ENCODE measurements around the gene CAND1.

CAND1 gene

DNA sequence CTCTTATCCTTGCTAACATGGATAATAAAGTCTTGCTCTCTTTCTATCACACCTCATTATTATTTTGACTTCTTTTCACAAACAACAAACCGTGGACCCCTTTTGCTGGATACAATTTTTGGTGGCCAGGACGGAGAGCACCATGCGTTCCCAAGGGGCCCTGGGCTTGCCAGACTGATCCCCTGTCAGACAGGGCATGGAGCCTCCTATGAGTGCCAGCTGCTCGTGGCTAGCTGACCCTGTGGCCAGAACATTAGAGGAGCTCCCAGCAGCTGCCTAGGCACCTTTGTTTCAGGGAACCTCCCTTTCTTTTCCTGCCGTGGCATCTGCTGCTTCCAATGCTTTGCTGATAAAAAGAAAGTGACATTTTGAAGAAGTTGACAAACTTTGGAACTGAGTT is 12.5 kb upstream of the CAND1 start:
- Histone ChIP-seq H2AFZ (ENCODE audit: low read depth, low read length, severe bottlenecking) (no peak overlapping the region), H3F3A (ENCODE audit: insufficient read depth) (no peaks in the 10 kb centered on the region), H3K9ac (ENCODE audit: low read length) (no peak overlapping the region), H3K9me2 (replicated peaks; ENCODE audit: insufficient read depth, low read length) (no peaks in the 10 kb centered on the region), H3K27ac (ENCODE audit: low read depth, low read length) (no peak overlapping the region), H3K9me3 (ENCODE audit: insufficient read depth, low read length) (no peaks in the 10 kb centered on the region), H3K79me2 (ENCODE audit: insufficient read depth, low read length) (no peaks in the 10 kb centered on the region), H3K27me3 (ENCODE audit: low read length) (no peaks in the 10 kb centered on the region), H3K4me2 (ENCODE audit: low read depth, low read length, poor library complexity, severe bottlenecking) (no peak overlapping the region), H4K20me1 (ENCODE audit: low read depth, low read length) (no peaks in the 10 kb centered on the region), H3K4me3 (ENCODE audit: insufficient read depth, low read length, poor library complexity, severe bottlenecking) (no peak overlapping the region), H3K36me3 (ENCODE audit: low read length) (no peaks in the 10 kb centered on the region)
- TF ChIP-seq, protein P1, sequence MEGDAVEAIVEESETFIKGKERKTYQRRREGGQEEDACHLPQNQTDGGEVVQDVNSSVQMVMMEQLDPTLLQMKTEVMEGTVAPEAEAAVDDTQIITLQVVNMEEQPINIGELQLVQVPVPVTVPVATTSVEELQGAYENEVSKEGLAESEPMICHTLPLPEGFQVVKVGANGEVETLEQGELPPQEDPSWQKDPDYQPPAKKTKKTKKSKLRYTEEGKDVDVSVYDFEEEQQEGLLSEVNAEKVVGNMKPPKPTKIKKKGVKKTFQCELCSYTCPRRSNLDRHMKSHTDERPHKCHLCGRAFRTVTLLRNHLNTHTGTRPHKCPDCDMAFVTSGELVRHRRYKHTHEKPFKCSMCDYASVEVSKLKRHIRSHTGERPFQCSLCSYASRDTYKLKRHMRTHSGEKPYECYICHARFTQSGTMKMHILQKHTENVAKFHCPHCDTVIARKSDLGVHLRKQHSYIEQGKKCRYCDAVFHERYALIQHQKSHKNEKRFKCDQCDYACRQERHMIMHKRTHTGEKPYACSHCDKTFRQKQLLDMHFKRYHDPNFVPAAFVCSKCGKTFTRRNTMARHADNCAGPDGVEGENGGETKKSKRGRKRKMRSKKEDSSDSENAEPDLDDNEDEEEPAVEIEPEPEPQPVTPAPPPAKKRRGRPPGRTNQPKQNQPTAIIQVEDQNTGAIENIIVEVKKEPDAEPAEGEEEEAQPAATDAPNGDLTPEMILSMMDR (IDR thresholded peaks at IDR 0.05; ENCODE audit: insufficient read depth, low read length, poor library complexity, severe bottlenecking): no peak
- TF ChIP-seq EZH2phosphoT487 (conservative IDR thresholded peaks at IDR 0.05; ENCODE audit: low read length): no peak

DNA sequence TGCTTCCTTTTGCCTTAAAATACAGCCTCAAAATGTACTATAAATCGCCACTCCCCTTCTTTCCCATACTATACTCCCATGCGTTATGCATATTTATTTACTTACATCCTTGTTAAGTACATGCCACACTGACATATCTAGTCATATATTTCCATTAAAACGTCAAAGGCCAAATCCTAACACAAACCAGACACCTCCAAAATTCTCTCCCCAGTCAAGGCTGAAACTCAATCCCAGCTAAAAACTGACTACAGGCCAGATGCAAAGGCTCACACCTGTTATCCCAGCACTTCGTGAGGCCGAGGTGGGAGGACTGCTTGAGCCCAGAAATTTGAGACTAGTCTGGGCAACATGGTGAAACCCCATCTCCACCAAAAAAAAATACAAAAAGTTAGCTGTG is 5.7 kb upstream of the CAND1 start:
- H3K27me3 ChIP-seq (ENCODE audit: low read length): no peaks in the 10 kb centered on the region
- no peaks in the 10 kb centered on the region for H3F3A ChIP-seq (ENCODE audit: insufficient read depth)
- H3K4me3 ChIP-seq (ENCODE audit: insufficient read depth, low read length, poor library complexity, severe bottlenecking): no peak overlapping the region
- H3K9me2 ChIP-seq (replicated peaks; ENCODE audit: insufficient read depth, low read length): no peaks in the 10 kb centered on the region
- no peak for TF ChIP-seq EZH2phosphoT487 (conservative IDR thresholded peaks at IDR 0.05; ENCODE audit: low read length)
- TF ChIP-seq, protein P1 (IDR thresholded peaks at IDR 0.05; ENCODE audit: insufficient read depth, low read length, poor library complexity, severe bottlenecking): no peak
- no peak overlapping the region for H2AFZ ChIP-seq (ENCODE audit: low read depth, low read length, severe bottlenecking)
- H3K4me2 ChIP-seq (ENCODE audit: low read depth, low read length, poor library complexity, severe bottlenecking): no peak overlapping the region
- 0 out of 2 replicates have a peak, but pooled peaks cover 2% of the 10 kb centered on the region for H3K36me3 ChIP-seq (ENCODE audit: low read length)
- no peak overlapping the region for H3K27ac ChIP-seq (ENCODE audit: low read depth, low read length)
- no peaks in the 10 kb centered on the region for H3K79me2 ChIP-seq (ENCODE audit: insufficient read depth, low read length)
- H3K9ac ChIP-seq (ENCODE audit: low read length): no peak overlapping the region
- H3K9me3 ChIP-seq (ENCODE audit: insufficient read depth, low read length): no peaks in the 10 kb centered on the region
- no peaks in the 10 kb centered on the region for H4K20me1 ChIP-seq (ENCODE audit: low read depth, low read length)

DNA sequence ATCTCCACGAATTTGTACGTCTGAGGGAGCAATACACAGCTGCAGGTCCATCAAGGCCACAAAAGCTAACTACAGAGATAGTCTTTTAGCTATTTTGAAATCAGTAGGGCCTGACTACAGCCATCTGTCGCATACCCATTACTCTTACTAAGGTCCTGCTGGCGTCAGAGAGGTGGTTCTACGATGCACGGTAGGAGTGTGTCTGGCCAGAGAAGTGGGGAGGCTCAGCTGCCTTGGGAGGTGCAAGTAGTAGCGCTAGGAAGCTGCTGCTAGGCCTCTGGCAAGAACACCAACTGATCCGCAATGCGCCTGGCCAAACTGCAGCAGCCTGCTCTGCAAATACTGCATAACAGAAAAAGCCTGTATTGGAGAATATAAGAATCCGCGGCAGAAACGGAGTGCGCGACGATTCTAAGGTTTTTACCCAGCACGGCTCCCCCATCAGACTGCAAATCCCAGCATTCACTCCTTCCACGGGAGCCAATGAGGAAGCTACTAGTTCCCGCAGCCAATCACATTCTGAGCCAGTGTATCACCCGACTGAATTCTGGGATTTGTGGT is 743 bp upstream of the CAND1 start:
- H3F3A ChIP-seq (ENCODE audit: insufficient read depth): no peaks in the 10 kb centered on the region
- peaks cover 25% of the 10 kb centered on the region for H4K20me1 ChIP-seq (ENCODE audit: low read depth, low read length)
- no peaks in the 10 kb centered on the region for H3K9me2 ChIP-seq (replicated peaks; ENCODE audit: insufficient read depth, low read length)
- H3K4me2 ChIP-seq (ENCODE audit: low read depth, low read length, poor library complexity, severe bottlenecking): peak overlapping the region; percentile 98
- peaks cover 40% of the 10 kb centered on the region for H3K79me2 ChIP-seq (ENCODE audit: insufficient read depth, low read length)
- peak overlapping the region; percentile 91 for H3K27ac ChIP-seq (ENCODE audit: low read depth, low read length)
- no peaks in the 10 kb centered on the region for H3K36me3 ChIP-seq (ENCODE audit: low read length)
- peak overlapping the region; percentile 82 for H3K4me3 ChIP-seq (ENCODE audit: insufficient read depth, low read length, poor library complexity, severe bottlenecking)
- peak overlapping the region; percentile 58 for H2AFZ ChIP-seq (ENCODE audit: low read depth, low read length, severe bottlenecking)
- H3K27me3 ChIP-seq (ENCODE audit: low read length): no peaks in the 10 kb centered on the region
- H3K9me3 ChIP-seq (ENCODE audit: insufficient read depth, low read length): no peaks in the 10 kb centered on the region
- TF ChIP-seq EZH2phosphoT487 (conservative IDR thresholded peaks at IDR 0.05; ENCODE audit: low read length): no peak
- TF ChIP-seq, protein P1 (IDR thresholded peaks at IDR 0.05; ENCODE audit: insufficient read depth, low read length, poor library complexity, severe bottlenecking): no peak
- peak overlapping the region; percentile 98 for H3K9ac ChIP-seq (ENCODE audit: low read length)
